ENCODE data around the gene MXRA8. TPM values are rescaled to one million over a fixed set of nuclear protein-coding genes. Genes with fewer than 3 reads are reported as not detected.
"Not testable (repeated sequence)": the region's sequence is repeated elsewhere in the genome, so short reads cannot be mapped to it uniquely, and the experiment has no call there.

Gene MXRA8
- total RNA-seq, 1 donor from 2014 or later: 78.1 TPM

DNA sequence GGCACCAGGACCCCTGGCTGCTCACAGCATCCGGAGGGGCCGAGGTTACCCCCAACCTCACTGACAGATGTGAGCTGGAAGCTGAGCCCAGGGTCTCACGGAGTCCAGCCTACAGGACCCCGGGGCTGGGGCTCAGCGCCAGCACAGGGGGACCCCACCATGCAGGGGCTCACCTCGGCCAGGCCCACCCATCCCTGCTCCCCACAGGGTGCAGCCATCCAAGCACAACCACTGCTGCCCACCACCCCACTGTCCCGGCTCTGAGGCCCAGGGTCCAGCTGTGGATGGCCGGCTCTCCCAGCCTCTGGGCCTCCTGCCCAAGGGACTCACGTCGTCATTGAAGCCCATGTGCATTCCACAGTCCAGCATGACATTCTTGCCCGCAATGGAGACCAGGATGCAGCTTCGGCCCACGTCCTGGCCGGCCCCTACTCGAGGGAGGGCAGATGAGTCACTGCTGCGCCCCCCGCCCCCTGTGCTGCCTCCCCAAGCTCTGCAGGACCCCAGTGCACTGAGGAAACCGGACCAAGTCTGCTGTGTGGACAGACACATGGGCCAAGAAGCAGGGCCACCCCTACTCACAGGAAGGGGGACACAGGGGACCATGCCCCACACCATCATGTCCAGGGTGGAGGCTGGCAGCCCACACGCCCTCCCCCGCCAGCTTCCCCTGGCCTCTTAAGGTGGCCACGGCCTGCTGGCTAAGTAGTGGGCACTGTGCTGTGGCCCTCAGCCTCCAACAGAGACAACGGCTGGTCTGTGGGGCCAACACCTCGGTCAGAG, 37.5 kb downstream of the MXRA8 start:
- DNase-seq (ENCODE audit: extremely low spot score, unreplicated experiment): no peak
- Mint-ChIP-seq H3K9me3 (no peaks in the 10 kb centered on the region), H3K27me3 (no peaks in the 10 kb centered on the region), H3K27ac (no peak overlapping the region), H3K36me3 (no peaks in the 10 kb centered on the region), H3K4me3 (no peak overlapping the region), H3K4me1 (ENCODE audit: unreplicated experiment) (peaks cover 11% of the 10 kb centered on the region)
- TF ChIP-seq CTCF (conservative IDR thresholded peaks at IDR 0.05): no peak

GRCh38 chr1:1319646-1319941, 38.8 kb downstream of the MXRA8 start:
- Mint-ChIP-seq H3K4me1 (ENCODE audit: unreplicated experiment) (peaks cover 11% of the 10 kb centered on the region), H3K36me3 (no peaks in the 10 kb centered on the region), H3K4me3 (no peak overlapping the region), H3K9me3 (no peaks in the 10 kb centered on the region), H3K27ac (peak overlapping the region; percentile 65), H3K27me3 (no peaks in the 10 kb centered on the region)
- no peak for DNase-seq (ENCODE audit: extremely low spot score, unreplicated experiment)
- TF ChIP-seq CTCF (conservative IDR thresholded peaks at IDR 0.05): no peak

GRCh38 chr1:1318777-1319645, 39.3 kb downstream of the MXRA8 start:
- Mint-ChIP-seq H3K36me3 (no peaks in the 10 kb centered on the region), H3K27ac (peak overlapping the region; percentile 65), H3K4me1 (ENCODE audit: unreplicated experiment) (peaks cover 11% of the 10 kb centered on the region), H3K9me3 (no peaks in the 10 kb centered on the region), H3K4me3 (no peak overlapping the region), H3K27me3 (no peaks in the 10 kb centered on the region)
- TF ChIP-seq CTCF (conservative IDR thresholded peaks at IDR 0.05): no peak
- DNase-seq (ENCODE audit: extremely low spot score, unreplicated experiment): no peak

DNA sequence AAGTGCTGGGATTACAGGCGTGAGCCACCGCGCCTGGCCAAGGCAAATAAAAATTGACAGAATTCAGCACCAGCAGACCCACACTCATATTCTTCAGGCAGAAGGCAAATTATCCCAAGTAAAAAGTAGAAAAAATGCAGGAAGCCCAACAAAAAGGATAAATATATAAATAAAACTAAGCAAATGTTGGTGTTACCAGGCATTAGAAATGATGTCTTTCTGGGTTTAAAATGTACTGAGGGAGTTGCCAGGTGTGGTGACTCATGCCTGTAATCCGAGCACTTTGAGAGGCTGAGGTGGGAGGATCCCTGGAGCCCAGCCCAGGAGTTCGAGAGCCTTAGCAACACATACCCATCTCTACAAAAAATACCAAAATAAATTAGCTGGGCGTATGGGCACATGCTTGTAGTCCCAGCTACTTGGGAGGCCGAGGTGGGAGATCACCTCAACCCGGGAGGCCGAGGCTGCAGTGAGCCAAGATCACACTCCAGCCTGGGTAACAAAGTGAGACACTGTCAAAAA, 40.2 kb downstream of the MXRA8 start:
- Mint-ChIP-seq H3K4me3 (peak overlapping the region; percentile 44), H3K27me3 (no peaks in the 10 kb centered on the region), H3K9me3 (no peaks in the 10 kb centered on the region), H3K4me1 (ENCODE audit: unreplicated experiment) (peaks cover 5% of the 10 kb centered on the region), H3K27ac (peak overlapping the region; percentile 83), H3K36me3 (peaks cover 3% of the 10 kb centered on the region)
- no peak for DNase-seq (ENCODE audit: extremely low spot score, unreplicated experiment)
- TF ChIP-seq CTCF (conservative IDR thresholded peaks at IDR 0.05): no peak

DNA sequence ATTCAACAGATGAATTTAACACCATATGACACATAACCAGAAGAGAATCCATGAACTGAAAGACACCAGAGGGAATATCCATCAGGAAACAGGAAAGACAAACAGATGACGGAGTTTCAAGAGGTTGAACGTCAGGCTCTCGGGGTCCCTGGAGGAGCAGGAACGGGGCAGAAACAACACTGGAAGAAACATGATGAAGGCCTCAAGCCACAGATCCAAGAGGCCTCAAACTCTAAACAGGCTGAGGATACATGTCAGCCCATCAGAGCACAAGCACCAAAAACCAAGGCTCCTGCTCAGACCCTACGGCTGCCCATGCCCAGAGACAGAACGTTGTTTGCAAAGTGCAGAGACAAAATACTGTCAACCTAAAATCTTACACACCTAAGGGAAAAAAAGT, 40.9 kb downstream of the MXRA8 start:
- TF ChIP-seq CTCF (conservative IDR thresholded peaks at IDR 0.05): no peak
- Mint-ChIP-seq H3K36me3 (peaks cover 3% of the 10 kb centered on the region), H3K4me1 (ENCODE audit: unreplicated experiment) (peaks cover 4% of the 10 kb centered on the region), H3K4me3 (peak overlapping the region; percentile 17), H3K27ac (no peak overlapping the region), H3K27me3 (no peaks in the 10 kb centered on the region), H3K9me3 (no peaks in the 10 kb centered on the region)
- no peak for DNase-seq (ENCODE audit: extremely low spot score, unreplicated experiment)

GRCh38 chr1:1316199-1316598, 42.2 kb downstream of the MXRA8 start:
- not testable (repeated sequence) for DNase-seq (ENCODE audit: extremely low spot score, unreplicated experiment); H3K27me3 Mint-ChIP-seq; H3K36me3 Mint-ChIP-seq; H3K4me3 Mint-ChIP-seq; H3K9me3 Mint-ChIP-seq; H3K4me1 Mint-ChIP-seq (ENCODE audit: unreplicated experiment); H3K27ac Mint-ChIP-seq

Data from type B pancreatic cell (in vitro differentiated cells).